ENCODE data around the gene NRXN2.

The NRXN2 gene

GRCh38 chr11:64647019-64647779 is 75.8 kb downstream of the NRXN2 start:
- Histone ChIP-seq H3K9ac (ENCODE audit: low read length) (no peak overlapping the region), H3K27me3 (ENCODE audit: control insufficient read depth in 1 of 2, insufficient read depth in 2 of 2, low read length in 2 of 2) (peaks cover 0 to 6% of the 10 kb centered on the region in 2 donors), H3K9me3 (ENCODE audit: low read length) (no peaks in the 10 kb centered on the region), H3K4me3 (ENCODE audit: low read depth in 1 of 2, low read length in 2 of 2) (no peak overlapping the region), H3K27ac (ENCODE audit: low read depth, low read length) (no peak overlapping the region), H3K36me3 (ENCODE audit: insufficient read depth, low read length) (no peaks in the 10 kb centered on the region), H3K4me1 (ENCODE audit: insufficient read depth, low read length) (peaks cover 9% of the 10 kb centered on the region)

GRCh38 chr11:64644647-64645275 is 78.2 kb downstream of the NRXN2 start:
- H3K4me1 ChIP-seq (ENCODE audit: insufficient read depth, low read length) = peaks cover 26% of the 10 kb centered on the region
- peaks cover 0 to 6% of the 10 kb centered on the region in 2 donors for H3K27me3 ChIP-seq (ENCODE audit: control insufficient read depth in 1 of 2, insufficient read depth in 2 of 2, low read length in 2 of 2)
- no peak overlapping the region for H3K9ac ChIP-seq (ENCODE audit: low read length)
- H3K36me3 ChIP-seq (ENCODE audit: insufficient read depth, low read length) = no peaks in the 10 kb centered on the region
- H3K4me3 ChIP-seq (ENCODE audit: low read depth in 1 of 2, low read length in 2 of 2) = no peak overlapping the region
- H3K9me3 ChIP-seq (ENCODE audit: low read length) = no peaks in the 10 kb centered on the region
- H3K27ac ChIP-seq (ENCODE audit: low read depth, low read length) = no peak overlapping the region

GRCh38 chr11:64643920-64644646 is 78.9 kb downstream of the NRXN2 start:
- no peak overlapping the region for H3K27ac ChIP-seq (ENCODE audit: low read depth, low read length)
- no peaks in the 10 kb centered on the region for H3K36me3 ChIP-seq (ENCODE audit: insufficient read depth, low read length)
- H3K27me3 ChIP-seq (ENCODE audit: control insufficient read depth in 1 of 2, insufficient read depth in 2 of 2, low read length in 2 of 2) = peaks cover 0 to 6% of the 10 kb centered on the region in 2 donors
- H3K9ac ChIP-seq (ENCODE audit: low read length) = no peak overlapping the region
- peaks cover 26% of the 10 kb centered on the region for H3K4me1 ChIP-seq (ENCODE audit: insufficient read depth, low read length)
- peak overlapping the region in 1 of 2 donors; percentile 24 for H3K4me3 ChIP-seq (ENCODE audit: low read depth in 1 of 2, low read length in 2 of 2)
- H3K9me3 ChIP-seq (ENCODE audit: low read length) = no peaks in the 10 kb centered on the region

GRCh38 chr11:64643256-64643881 is 79.6 kb downstream of the NRXN2 start:
- H3K4me1 ChIP-seq (ENCODE audit: insufficient read depth, low read length) = peaks cover 33% of the 10 kb centered on the region
- no peaks in the 10 kb centered on the region for H3K36me3 ChIP-seq (ENCODE audit: insufficient read depth, low read length)
- peaks cover 0 to 6% of the 10 kb centered on the region in 2 donors for H3K27me3 ChIP-seq (ENCODE audit: control insufficient read depth in 1 of 2, insufficient read depth in 2 of 2, low read length in 2 of 2)
- no peak overlapping the region for H3K9ac ChIP-seq (ENCODE audit: low read length)
- H3K27ac ChIP-seq (ENCODE audit: low read depth, low read length) = peak overlapping the region; percentile 63
- H3K9me3 ChIP-seq (ENCODE audit: low read length) = no peaks in the 10 kb centered on the region
- H3K4me3 ChIP-seq (ENCODE audit: low read depth in 1 of 2, low read length in 2 of 2) = peak overlapping the region in 1 of 2 donors; percentile 77

GRCh38 chr11:64642871-64643255 is 80.1 kb downstream of the NRXN2 start:
- peak overlapping the region; percentile 63 for H3K27ac ChIP-seq (ENCODE audit: low read depth, low read length)
- H3K9ac ChIP-seq (ENCODE audit: low read length) = no peak overlapping the region
- no peaks in the 10 kb centered on the region for H3K36me3 ChIP-seq (ENCODE audit: insufficient read depth, low read length)
- H3K9me3 ChIP-seq (ENCODE audit: low read length) = no peaks in the 10 kb centered on the region
- H3K27me3 ChIP-seq (ENCODE audit: control insufficient read depth in 1 of 2, insufficient read depth in 2 of 2, low read length in 2 of 2) = peaks cover 0 to 6% of the 10 kb centered on the region in 2 donors
- peaks cover 35% of the 10 kb centered on the region for H3K4me1 ChIP-seq (ENCODE audit: insufficient read depth, low read length)
- H3K4me3 ChIP-seq (ENCODE audit: low read depth in 1 of 2, low read length in 2 of 2) = peak overlapping the region; percentile 42 to 77

GRCh38 chr11:64642418-64642735 is 80.6 kb downstream of the NRXN2 start:
- no peaks in the 10 kb centered on the region for H3K9me3 ChIP-seq (ENCODE audit: low read length)
- peak overlapping the region; percentile 52 for H3K27ac ChIP-seq (ENCODE audit: low read depth, low read length)
- no peak overlapping the region for H3K9ac ChIP-seq (ENCODE audit: low read length)
- no peaks in the 10 kb centered on the region for H3K36me3 ChIP-seq (ENCODE audit: insufficient read depth, low read length)
- H3K4me1 ChIP-seq (ENCODE audit: insufficient read depth, low read length) = peaks cover 39% of the 10 kb centered on the region
- H3K27me3 ChIP-seq (ENCODE audit: control insufficient read depth in 1 of 2, insufficient read depth in 2 of 2, low read length in 2 of 2) = peaks cover 0 to 6% of the 10 kb centered on the region in 2 donors
- H3K4me3 ChIP-seq (ENCODE audit: low read depth in 1 of 2, low read length in 2 of 2) = peak overlapping the region; percentile 51 to 77

GRCh38 chr11:64641596-64642417 is 81.2 kb downstream of the NRXN2 start:
- H3K36me3 ChIP-seq (ENCODE audit: insufficient read depth, low read length) = no peaks in the 10 kb centered on the region
- H3K4me1 ChIP-seq (ENCODE audit: insufficient read depth, low read length) = peaks cover 45% of the 10 kb centered on the region
- H3K27me3 ChIP-seq (ENCODE audit: control insufficient read depth in 1 of 2, insufficient read depth in 2 of 2, low read length in 2 of 2) = peaks cover 0 to 6% of the 10 kb centered on the region in 2 donors
- H3K9me3 ChIP-seq (ENCODE audit: low read length) = no peaks in the 10 kb centered on the region
- H3K27ac ChIP-seq (ENCODE audit: low read depth, low read length) = peak overlapping the region; percentile 52
- H3K9ac ChIP-seq (ENCODE audit: low read length) = no peak overlapping the region
- H3K4me3 ChIP-seq (ENCODE audit: low read depth in 1 of 2, low read length in 2 of 2) = peak overlapping the region; percentile 51 to 77

GRCh38 chr11:64639885-64640284 is 83.1 kb downstream of the NRXN2 start:
- Histone ChIP-seq H3K27me3 (ENCODE audit: control insufficient read depth in 1 of 2, insufficient read depth in 2 of 2, low read length in 2 of 2) (peaks cover 0 to 6% of the 10 kb centered on the region in 2 donors), H3K9me3 (ENCODE audit: low read length) (no peaks in the 10 kb centered on the region), H3K27ac (ENCODE audit: low read depth, low read length) (no peak overlapping the region), H3K4me3 (ENCODE audit: low read depth in 1 of 2, low read length in 2 of 2) (no peak overlapping the region), H3K36me3 (ENCODE audit: insufficient read depth, low read length) (peaks cover 3% of the 10 kb centered on the region), H3K4me1 (ENCODE audit: insufficient read depth, low read length) (peaks cover 46% of the 10 kb centered on the region), H3K9ac (ENCODE audit: low read length) (no peak overlapping the region)

GRCh38 chr11:64638829-64639228 is 84.2 kb downstream of the NRXN2 start:
- H3K4me1 ChIP-seq (ENCODE audit: insufficient read depth, low read length) = peaks cover 39% of the 10 kb centered on the region
- H3K9me3 ChIP-seq (ENCODE audit: low read length) = no peaks in the 10 kb centered on the region
- no peak overlapping the region for H3K9ac ChIP-seq (ENCODE audit: low read length)
- peaks cover 13% of the 10 kb centered on the region for H3K36me3 ChIP-seq (ENCODE audit: insufficient read depth, low read length)
- no peaks in the 10 kb centered on the region for H3K27me3 ChIP-seq (ENCODE audit: control insufficient read depth in 1 of 2, insufficient read depth in 2 of 2, low read length in 2 of 2)
- peak overlapping the region; percentile 66 for H3K27ac ChIP-seq (ENCODE audit: low read depth, low read length)
- peak overlapping the region in 1 of 2 donors; percentile 44 for H3K4me3 ChIP-seq (ENCODE audit: low read depth in 1 of 2, low read length in 2 of 2)

- H3K27me3 ChIP-seq (ENCODE audit: control insufficient read depth in 1 of 2, insufficient read depth in 2 of 2, low read length in 2 of 2) = no peaks in the 10 kb centered on the region
- H3K4me3 ChIP-seq (ENCODE audit: low read depth in 1 of 2, low read length in 2 of 2) = peak overlapping the region; percentile 7 to 44
- H3K9ac ChIP-seq (ENCODE audit: low read length) = no peak overlapping the region
- H3K4me1 ChIP-seq (ENCODE audit: insufficient read depth, low read length) = peaks cover 39% of the 10 kb centered on the region
- peaks cover 20% of the 10 kb centered on the region for H3K36me3 ChIP-seq (ENCODE audit: insufficient read depth, low read length)
- peak overlapping the region; percentile 66 for H3K27ac ChIP-seq (ENCODE audit: low read depth, low read length)
- H3K9me3 ChIP-seq (ENCODE audit: low read length) = no peaks in the 10 kb centered on the region
Observed at GRCh38 chr11:64638018-64638665, 84.9 kb downstream of the NRXN2 start.

Measured in muscle layer of colon (tissue), 2 donors.